Cardiac atrium fibroblast (primary cell): ENCODE results near the gene ZC3H15. TPM values are rescaled to one million over a fixed set of nuclear protein-coding genes. Genes with fewer than 3 reads are reported as not detected.

ENCODE experiments used
- total RNA-seq: library from RNA; depleted of rRNA; stranded (reverse); fragments of >200 nt; gene quantifications from 2 replicates; pipeline ENCODE4 v1.2.3, GENCODE V29; 2015

Gene ZC3H15
- 34.7 and 37.7 TPM in 2 replicates for total RNA-seq

DNA sequence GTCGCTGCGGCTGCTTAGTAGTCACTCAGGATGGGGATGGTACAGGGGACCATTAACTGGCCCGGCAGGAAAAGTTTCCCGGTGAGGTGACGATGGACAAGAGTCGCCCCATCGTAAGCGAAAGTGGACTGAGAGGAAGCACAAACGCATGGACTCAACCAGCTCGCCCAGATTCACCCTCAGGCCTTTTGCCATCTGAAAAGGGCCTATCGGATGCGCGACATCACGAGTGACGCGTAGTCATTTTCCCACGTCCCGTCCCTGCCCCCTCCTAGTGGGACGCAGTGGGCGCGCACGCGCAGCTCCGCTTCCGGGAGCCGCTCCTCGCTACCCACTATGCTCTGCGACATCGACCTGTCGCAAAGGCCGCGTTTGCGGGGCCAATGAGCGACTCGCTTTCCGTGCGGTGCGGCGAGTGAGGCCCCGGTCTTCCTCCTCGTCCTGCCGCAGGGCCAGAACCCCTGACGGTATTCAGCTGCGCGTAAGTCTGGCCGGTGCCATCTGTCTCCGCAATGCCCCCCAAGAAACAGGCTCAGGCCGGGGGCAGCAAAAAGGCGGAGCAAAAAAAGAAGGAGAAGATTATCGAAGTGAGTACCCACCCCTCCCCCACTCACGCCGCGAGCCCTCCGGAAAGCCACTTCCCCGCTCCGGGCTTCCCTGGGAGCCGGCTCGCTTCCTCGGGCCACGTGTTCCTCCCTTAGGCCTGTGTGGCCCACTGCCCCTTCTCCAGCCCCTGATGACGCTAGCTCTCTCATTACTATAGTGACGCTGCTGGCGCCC, at the start of gene ZC3H15:
TSS of gene ZC3H15 (plus strand) at position 390 of the 780 bp plus-strand sequence. CDS start at position 513, 123 bp downstream.

Other genes with a start within 250 kb of the ZC3H15 start
- 129 and 244 TPM in 2 replicates for gene ITGAV, start 103.8 kb downstream of the ZC3H15 start, total RNA-seq
- gene FAM171B, start 207.8 kb downstream of the ZC3H15 start, total RNA-seq, result 6.0 and 6.6 TPM in 2 replicates